H1 (cell line): Measurements from ENCODE around the gene SEC23IP. TPM values are rescaled to one million over a fixed set of nuclear protein-coding genes. Genes with fewer than 3 reads are reported as not detected.

Experiments used
- SP4 ChIP-seq: IDR thresholded peaks from 2 replicates; pipeline ENCODE4 v1.6.1; 2012; ENCODE audit warnings: low read length, inconsistent platforms
- microRNA-seq, 2 experiments: library from miRNA; unstranded; fragments of <30 nt; microRNA quantifications; one replicate each; pipeline versions ENCODE4 to v1.2.0, GENCODE V29; 2016 to 2020; ENCODE audit warnings: borderline microRNAs expressed in 2 of 2, borderline number of aligned reads in 2 of 2, borderline replicate concordance in 1 of 2
- polyA plus RNA-seq, 7 experiments: library from polyadenylated mRNA; depleted of rRNA in 3 of 7; stranded (reverse) in 5 of 7; unstranded in 2 of 7; fragments of >200 nt in 5 of 7; fragments of 200-250 nt in 2 of 7; gene quantifications; 1 replicate in 5 of 7; 2 replicates in 1 of 7; 4 replicates in 1 of 7; pipeline versions ENCODE4 v1.2.1 to v1.2.3, GENCODE V29; 2011 to 2013; ENCODE audit warnings: missing spikeins in 2 of 7, mixed read lengths in 2 of 7
- small RNA-seq: library from polyadenylated mRNA; stranded (forward); fragments of <200 nt; extraction: miRNeasy Mini kit (QIAGEN cat#:217004); gene quantifications from one replicate; pipeline ENCODE3, GENCODE V24; 2013; ENCODE audit not compliant: insufficient read depth
- total RNA-seq: library from RNA; stranded (reverse); fragmentation: NEBNext Ultra II Directional; extraction: Animal tissue kit (Norgen Biotek cat#: 25700); gene quantifications from 2 replicates; pipeline ENCODE4 v1.2.1, GENCODE V29; 2021
- TF ChIP-seq, protein P1 (sequence below): IDR thresholded peaks from 2 replicates; pipeline ENCODE4 v1.6.1; 2012; ENCODE audit warnings: inconsistent platforms

The SEC23IP gene
- total and polyA plus RNA-seq, 2 of the 8 experiments (the other 6 are each of a cell fraction or from before 2014, with no cell fraction given): 29.0 to 105 TPM

- TF ChIP-seq, protein P1, sequence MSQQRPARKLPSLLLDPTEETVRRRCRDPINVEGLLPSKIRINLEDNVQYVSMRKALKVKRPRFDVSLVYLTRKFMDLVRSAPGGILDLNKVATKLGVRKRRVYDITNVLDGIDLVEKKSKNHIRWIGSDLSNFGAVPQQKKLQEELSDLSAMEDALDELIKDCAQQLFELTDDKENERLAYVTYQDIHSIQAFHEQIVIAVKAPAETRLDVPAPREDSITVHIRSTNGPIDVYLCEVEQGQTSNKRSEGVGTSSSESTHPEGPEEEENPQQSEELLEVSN: no peak
- TF ChIP-seq SP4: no peak
- TF ChIP-seq, all 59 proteins: peak for 0
Measured at GRCh38 chr10:119991816-119992215, 99.3 kb downstream of the SEC23IP start (continued).

Small RNA genes within 50 kb of the gene (microRNA-seq; reads per million reads assigned to microRNA genes)
- 0 reads per million in 2 experiments for gene MIR4682

Small RNA genes within 50 kb of the gene (small RNA-seq; reads per million reads assigned to genes)
- 1.0 reads per million for gene MIR4682

Other genes starting within 250 kb of the SEC23IP start
- gene BAG3, start 241.3 kb upstream of the SEC23IP start, total RNA-seq: 13.3 and 14.6 TPM in 2 replicates
- 3.5 and 7.5 TPM in 2 replicates for gene BAG3, start 241.3 kb upstream of the SEC23IP start, polyA plus RNA-seq (2011; rRNA removed)
- gene INPP5F, start 166.7 kb upstream of the SEC23IP start, total RNA-seq: 97.9 and 101 TPM in 2 replicates
- 32.1 and 50.1 TPM in 2 replicates for gene INPP5F, start 166.7 kb upstream of the SEC23IP start, polyA plus RNA-seq (2011; rRNA removed)
- 79.8 and 81.7 TPM in 2 replicates for gene MCMBP, start 19.9 kb upstream of the SEC23IP start, total RNA-seq
- 40.4 and 67.3 TPM in 2 replicates for gene MCMBP, start 19.9 kb upstream of the SEC23IP start, polyA plus RNA-seq (2011; rRNA removed)